ENCODE data around the gene PRSS56. TPM values are rescaled to one million over a fixed set of nuclear protein-coding genes. Genes with fewer than 3 reads are reported as not detected.

The PRSS56 gene
- total RNA-seq (under 1 TPM in 4 of 9 donors, not detected in 5; 0.12 to 0.25 (median 0.15) TPM), polyA plus RNA-seq (under 1 TPM in 1 of 2 donors, not detected in 1; 0.11 TPM)
- long read RNA-seq, donor 1: 0 reads
- long read RNA-seq, donor 2: 0 reads
- long read RNA-seq, donor 3, partial matches to known transcripts: 1 of 1 reads
- long read RNA-seq, donor 3, other reads (novel, unspliced or antisense): 0 of 1 reads

- Histone ChIP-seq H3K4me1 (peaks cover 0 to 31% (median 15%) of the 10 kb centered on the region in 12 donors), H3K9me3 (no peaks in the 10 kb centered on the region), H3K4me3 (no peak within 1 kb of the TSS), H3K36me3 (no peaks in the 10 kb centered on the region), H3K27ac (no peak within 1 kb of the TSS), H3K27me3 (peaks cover 30 to 63% (median 45%) of the 10 kb centered on the region in 9 donors)
- WGBS, 4 donors: 57 to 60% (median 59%) methylated on average over 15 to 19 of the region's 19 CpGs
- no peak for DNase-seq
- TF ChIP-seq, protein P1, sequence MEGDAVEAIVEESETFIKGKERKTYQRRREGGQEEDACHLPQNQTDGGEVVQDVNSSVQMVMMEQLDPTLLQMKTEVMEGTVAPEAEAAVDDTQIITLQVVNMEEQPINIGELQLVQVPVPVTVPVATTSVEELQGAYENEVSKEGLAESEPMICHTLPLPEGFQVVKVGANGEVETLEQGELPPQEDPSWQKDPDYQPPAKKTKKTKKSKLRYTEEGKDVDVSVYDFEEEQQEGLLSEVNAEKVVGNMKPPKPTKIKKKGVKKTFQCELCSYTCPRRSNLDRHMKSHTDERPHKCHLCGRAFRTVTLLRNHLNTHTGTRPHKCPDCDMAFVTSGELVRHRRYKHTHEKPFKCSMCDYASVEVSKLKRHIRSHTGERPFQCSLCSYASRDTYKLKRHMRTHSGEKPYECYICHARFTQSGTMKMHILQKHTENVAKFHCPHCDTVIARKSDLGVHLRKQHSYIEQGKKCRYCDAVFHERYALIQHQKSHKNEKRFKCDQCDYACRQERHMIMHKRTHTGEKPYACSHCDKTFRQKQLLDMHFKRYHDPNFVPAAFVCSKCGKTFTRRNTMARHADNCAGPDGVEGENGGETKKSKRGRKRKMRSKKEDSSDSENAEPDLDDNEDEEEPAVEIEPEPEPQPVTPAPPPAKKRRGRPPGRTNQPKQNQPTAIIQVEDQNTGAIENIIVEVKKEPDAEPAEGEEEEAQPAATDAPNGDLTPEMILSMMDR (IDR thresholded peaks at IDR 0.05): no peak
- no peak for TF ChIP-seq POLR2A (IDR thresholded peaks at IDR 0.05)
- ATAC-seq: no peak
- intact Hi-C loops (cut with DNase I): loop anchor here (2.0 to 10.0 kb wide), 8 partner anchors 68 to 615 kb away; no protein-coding TSS in a partner anchor
Observed at GRCh38 chr2:232519581-232520438, at the start of gene PRSS56. TSS of gene PRSS56 (plus strand) at chr2:232520388. CDS start at chr2:232520599, 211 bp downstream.

DNA sequence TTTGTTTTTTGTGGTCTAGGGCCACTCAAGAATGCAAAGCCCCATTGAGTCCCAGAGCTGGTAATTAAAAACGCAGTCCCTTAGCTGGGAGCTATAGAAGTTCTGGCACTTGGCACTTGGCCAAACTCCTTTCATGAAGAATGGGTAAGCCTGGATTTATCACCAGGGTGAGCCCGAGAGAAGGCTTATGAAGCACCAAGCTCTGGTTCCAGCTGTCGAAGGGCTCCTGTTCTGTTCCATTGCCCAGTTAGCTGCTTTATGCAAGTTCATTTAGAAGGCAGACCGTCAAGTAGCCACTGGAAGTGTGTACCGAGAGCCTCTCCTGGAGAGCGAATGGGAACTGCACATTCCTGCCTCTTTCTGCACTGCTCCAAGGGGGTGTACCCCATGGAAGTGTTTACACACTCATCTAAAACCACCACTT is 46.7 kb upstream of the PRSS56 start:
- no peak for TF ChIP-seq POLR2A (IDR thresholded peaks at IDR 0.05)
- TF ChIP-seq, protein P1 (IDR thresholded peaks at IDR 0.05): no peak
- Histone ChIP-seq H3K4me1 (no peaks in the 10 kb centered on the region), H3K4me3 (no peak overlapping the region), H3K9me3 (peaks cover 0 to 5% (median 0%) of the 10 kb centered on the region in 12 donors), H3K36me3 (no peaks in the 10 kb centered on the region), H3K27ac (no peak overlapping the region), H3K27me3 (peaks cover 0 to 41% (median 3%) of the 10 kb centered on the region in 9 donors)
- ATAC-seq: no peak
- WGBS, 4 donors: 15 to 29% (median 25%) methylated on average over 6 of the region's 6 CpGs
- intact Hi-C loops (cut with DNase I): no loop called here
- peak in 1 of 5 donors; percentile 43 for DNase-seq

DNA sequence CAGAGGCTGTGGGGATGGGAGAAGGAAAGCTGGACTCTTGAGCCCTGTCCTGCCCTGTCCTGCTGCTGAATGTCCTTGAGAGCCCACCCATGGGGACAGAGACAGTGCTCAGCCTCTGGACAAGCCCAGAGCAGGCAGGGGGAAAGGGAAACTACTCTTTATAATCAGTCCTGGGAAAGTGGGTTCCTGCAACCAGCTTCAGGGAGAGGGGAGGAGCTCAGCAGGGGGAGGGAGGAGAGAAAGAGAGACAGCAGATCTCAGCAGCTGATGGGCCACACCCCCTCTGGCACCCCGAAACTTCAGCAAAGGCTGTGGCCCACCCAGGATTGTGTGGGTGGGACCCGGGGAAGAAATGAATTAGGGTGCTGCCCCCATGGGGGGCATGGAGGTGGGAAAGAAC is 44.1 kb upstream of the PRSS56 start:
- peaks cover 0 to 5% (median 0%) of the 10 kb centered on the region in 12 donors for H3K9me3 ChIP-seq
- no peaks in the 10 kb centered on the region for H3K36me3 ChIP-seq
- intact Hi-C loops (cut with DNase I): no loop called here
- WGBS, 4 donors: 71 to 87% (median 83%) methylated on average over 2 of the region's 2 CpGs
- peaks cover 0 to 54% (median 3%) of the 10 kb centered on the region in 9 donors for H3K27me3 ChIP-seq
- H3K4me3 ChIP-seq: no peak overlapping the region
- TF ChIP-seq, protein P1 (IDR thresholded peaks at IDR 0.05): no peak
- TF ChIP-seq POLR2A (IDR thresholded peaks at IDR 0.05): no peak
- ATAC-seq (no peak), DNase-seq (peak in 1 of 5 donors; percentile 3)
- H3K27ac ChIP-seq: no peak overlapping the region
- H3K4me1 ChIP-seq: no peaks in the 10 kb centered on the region

- intact Hi-C loops (cut with DNase I): no loop called here
- Histone ChIP-seq H3K36me3 (no peaks in the 10 kb centered on the region), H3K4me1 (no peaks in the 10 kb centered on the region), H3K9me3 (peaks cover 0 to 5% (median 0%) of the 10 kb centered on the region in 12 donors), H3K4me3 (no peak overlapping the region), H3K27me3 (peaks cover 0 to 58% (median 3%) of the 10 kb centered on the region in 9 donors), H3K27ac (no peak overlapping the region)
- 89 to 95% (median 93%) methylated on average over 3 to 7 of the region's 7 CpGs for WGBS, 4 donors
- ATAC-seq: no peak
- TF ChIP-seq POLR2A (IDR thresholded peaks at IDR 0.05): no peak
- TF ChIP-seq, protein P1 (IDR thresholded peaks at IDR 0.05): no peak
- peak in 1 of 5 donors; percentile 6 for DNase-seq
Observed at GRCh38 chr2:232476791-232477190, 43.4 kb upstream of the PRSS56 start.

Measured in heart left ventricle (tissue), 16 donors.